ENCODE measurements around the gene SLFN12.
A peak's percentile ranks its signal among the peaks of the same experiment; 100 is the strongest.
"Not testable (repeated sequence)": the region's sequence is repeated elsewhere in the genome, so short reads cannot be mapped to it uniquely, and the experiment has no call there.

SLFN12 gene

GRCh38 chr17:35432176-35433074 is at the start of gene SLFN12:
Gene SLFN12 (minus strand): TSS chr17:35432500. CDS start chr17:35423028, 9,472 bp downstream.
- no peak for DNase-seq (ENCODE audit: low read depth)

- no peak for DNase-seq (ENCODE audit: low read depth)
These were observed 47.0 kb upstream of the SLFN12 start for GRCh38 chr17:35479271-35479670.

- no peak for DNase-seq (ENCODE audit: low read depth)
These were observed 44.9 kb upstream of the SLFN12 start for GRCh38 chr17:35477248-35477647.

GRCh38 chr17:35476283-35476820 is 44.1 kb upstream of the SLFN12 start:
- DNase-seq (ENCODE audit: low read depth): no peak

- DNase-seq (ENCODE audit: low read depth): no peak
These were observed 36.2 kb upstream of the SLFN12 start for GRCh38 chr17:35468475-35468874.

- DNase-seq (ENCODE audit: low read depth): no peak
These were observed 35.5 kb upstream of the SLFN12 start for GRCh38 chr17:35467824-35468223.

GRCh38 chr17:35460354-35460851 is 28.1 kb upstream of the SLFN12 start:
- DNase-seq (ENCODE audit: low read depth): peak; percentile 8

- not testable (repeated sequence) for DNase-seq (ENCODE audit: low read depth)
These were observed 21.7 kb upstream of the SLFN12 start for GRCh38 chr17:35454035-35454434.

GRCh38 chr17:35453171-35453570 is 20.9 kb upstream of the SLFN12 start:
- DNase-seq (ENCODE audit: low read depth): no peak

GRCh38 chr17:35449371-35449931 is 17.2 kb upstream of the SLFN12 start:
- no peak for DNase-seq (ENCODE audit: low read depth)

- DNase-seq (ENCODE audit: low read depth): no peak
These were observed 16.6 kb upstream of the SLFN12 start for GRCh38 chr17:35448899-35449227.

- peak; percentile 67 for DNase-seq (ENCODE audit: low read depth)
These were observed 16.1 kb upstream of the SLFN12 start, which contains the start of gene SLFN13 for GRCh38 chr17:35448214-35448898. Gene SLFN13 (minus strand): TSS chr17:35448766. CDS start chr17:35445680, 3,086 bp downstream.

GRCh38 chr17:35447499-35447898 is 15.2 kb upstream of the SLFN12 start:
- no peak for DNase-seq (ENCODE audit: low read depth)

- no peak for DNase-seq (ENCODE audit: low read depth)
These were observed 6.1 kb upstream of the SLFN12 start for GRCh38 chr17:35438433-35438832.

GRCh38 chr17:35433075-35433894 is 985 bp upstream of the SLFN12 start:
- peak; percentile 45 for DNase-seq (ENCODE audit: low read depth)

GRCh38 chr17:35429702-35430101 is 2.6 kb downstream of the SLFN12 start:
- DNase-seq (ENCODE audit: low read depth): no peak

GRCh38 chr17:35428229-35428628 is 4.1 kb downstream of the SLFN12 start:
- DNase-seq (ENCODE audit: low read depth): no peak

- no peak for DNase-seq (ENCODE audit: low read depth)
These were observed 8.5 kb downstream of the SLFN12 start for GRCh38 chr17:35423761-35424160.

GRCh38 chr17:35421069-35421468 is 11.2 kb downstream of the SLFN12 start:
- not testable (repeated sequence) for DNase-seq (ENCODE audit: low read depth)

GRCh38 chr17:35416659-35417058 is 15.6 kb downstream of the SLFN12 start:
- no peak for DNase-seq (ENCODE audit: low read depth)

- DNase-seq (ENCODE audit: low read depth): not testable (repeated sequence)
These were observed 17.6 kb downstream of the SLFN12 start for GRCh38 chr17:35414707-35415106.

Measured in stimulated activated CD8-positive, alpha-beta memory T cell treated with anti-CD3 and anti-CD28 coated beads, Interleukin-15, amount 100 ng/mL, for 1 hour (primary cell).